Body of pancreas (tissue), 4 donors: Measurements from ENCODE around the gene DIAPH3.

Source experiments
- POLR2A ChIP-seq, 3 donors: fragments of 450-650 bp; IDR thresholded peaks; one replicate each; pipeline ENCODE4 v1.6.1; 2016; ENCODE audit warnings: antibody characterized with exemption in 3 of 3, mild to moderate bottlenecking in 2 of 3
- TF ChIP-seq, protein P1 (sequence below), 7 experiments: fragments of 450-650 bp in 4 of 7; fragments of 200-600 bp in 3 of 7; sonication (generic) in 3 of 7; IDR thresholded peaks; one replicate each; pipeline ENCODE4 v1.5.1; 2016 to 2019; ENCODE audit warnings: antibody characterized with exemption in 7 of 7

DNA sequence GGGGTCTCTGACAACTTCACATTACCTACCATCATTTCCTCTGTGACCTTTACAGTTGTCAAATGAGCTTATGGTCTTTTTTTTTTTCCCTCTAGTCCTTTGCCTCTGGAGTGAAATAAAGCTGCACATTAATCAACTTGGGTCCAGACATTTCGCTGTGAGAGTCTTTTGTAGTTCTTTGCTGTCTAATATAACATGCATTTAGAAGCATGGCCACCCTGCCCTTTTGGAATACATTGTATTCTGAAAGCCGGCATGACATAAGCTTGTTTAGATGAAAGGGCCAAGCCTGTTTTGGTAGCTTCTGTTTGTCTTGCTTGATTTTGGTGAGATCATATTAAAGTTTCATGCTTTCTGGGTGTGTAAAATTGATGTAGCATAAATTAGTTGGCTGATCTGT is 509.8 kb downstream of the DIAPH3 start:
- TF ChIP-seq, protein P1, sequence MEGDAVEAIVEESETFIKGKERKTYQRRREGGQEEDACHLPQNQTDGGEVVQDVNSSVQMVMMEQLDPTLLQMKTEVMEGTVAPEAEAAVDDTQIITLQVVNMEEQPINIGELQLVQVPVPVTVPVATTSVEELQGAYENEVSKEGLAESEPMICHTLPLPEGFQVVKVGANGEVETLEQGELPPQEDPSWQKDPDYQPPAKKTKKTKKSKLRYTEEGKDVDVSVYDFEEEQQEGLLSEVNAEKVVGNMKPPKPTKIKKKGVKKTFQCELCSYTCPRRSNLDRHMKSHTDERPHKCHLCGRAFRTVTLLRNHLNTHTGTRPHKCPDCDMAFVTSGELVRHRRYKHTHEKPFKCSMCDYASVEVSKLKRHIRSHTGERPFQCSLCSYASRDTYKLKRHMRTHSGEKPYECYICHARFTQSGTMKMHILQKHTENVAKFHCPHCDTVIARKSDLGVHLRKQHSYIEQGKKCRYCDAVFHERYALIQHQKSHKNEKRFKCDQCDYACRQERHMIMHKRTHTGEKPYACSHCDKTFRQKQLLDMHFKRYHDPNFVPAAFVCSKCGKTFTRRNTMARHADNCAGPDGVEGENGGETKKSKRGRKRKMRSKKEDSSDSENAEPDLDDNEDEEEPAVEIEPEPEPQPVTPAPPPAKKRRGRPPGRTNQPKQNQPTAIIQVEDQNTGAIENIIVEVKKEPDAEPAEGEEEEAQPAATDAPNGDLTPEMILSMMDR (IDR thresholded peaks at IDR 0.05), result no peak
- no peak for TF ChIP-seq POLR2A (IDR thresholded peaks at IDR 0.05)
